Measurements from ENCODE around the gene CCDC57. TPM values are rescaled to one million over a fixed set of nuclear protein-coding genes. Genes with fewer than 3 reads are reported as not detected.

The CCDC57 gene
- total RNA-seq, 1 donor from 2014 or later: 15.0 TPM

DNA sequence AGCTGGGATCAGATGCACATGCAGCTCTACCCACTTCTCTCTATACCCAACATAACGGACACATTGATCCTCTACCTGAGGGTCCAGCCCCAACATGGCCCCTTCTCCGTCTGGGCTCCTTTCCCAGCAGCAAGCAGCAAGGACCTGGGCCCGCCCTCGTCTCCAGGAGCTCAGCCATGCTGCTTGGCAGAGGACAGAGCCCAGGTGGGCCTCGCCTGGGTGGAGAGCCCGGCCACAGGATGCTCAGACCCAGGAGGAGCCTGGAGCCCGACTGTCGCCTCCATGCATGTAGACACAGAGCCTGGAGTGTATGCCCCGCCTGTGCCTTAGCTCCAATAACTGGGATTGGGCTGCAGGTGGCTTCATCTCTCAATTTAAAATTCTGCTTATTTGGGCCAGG, 57.0 kb downstream of the CCDC57 start:
- H3K27ac ChIP-seq: no peak overlapping the region
- no peak for TF ChIP-seq EZH2 (IDR thresholded peaks at IDR 0.05)
- TF ChIP-seq EZH2phosphoT487 (IDR thresholded peaks at IDR 0.05): no peak
- TF ChIP-seq, protein P1, sequence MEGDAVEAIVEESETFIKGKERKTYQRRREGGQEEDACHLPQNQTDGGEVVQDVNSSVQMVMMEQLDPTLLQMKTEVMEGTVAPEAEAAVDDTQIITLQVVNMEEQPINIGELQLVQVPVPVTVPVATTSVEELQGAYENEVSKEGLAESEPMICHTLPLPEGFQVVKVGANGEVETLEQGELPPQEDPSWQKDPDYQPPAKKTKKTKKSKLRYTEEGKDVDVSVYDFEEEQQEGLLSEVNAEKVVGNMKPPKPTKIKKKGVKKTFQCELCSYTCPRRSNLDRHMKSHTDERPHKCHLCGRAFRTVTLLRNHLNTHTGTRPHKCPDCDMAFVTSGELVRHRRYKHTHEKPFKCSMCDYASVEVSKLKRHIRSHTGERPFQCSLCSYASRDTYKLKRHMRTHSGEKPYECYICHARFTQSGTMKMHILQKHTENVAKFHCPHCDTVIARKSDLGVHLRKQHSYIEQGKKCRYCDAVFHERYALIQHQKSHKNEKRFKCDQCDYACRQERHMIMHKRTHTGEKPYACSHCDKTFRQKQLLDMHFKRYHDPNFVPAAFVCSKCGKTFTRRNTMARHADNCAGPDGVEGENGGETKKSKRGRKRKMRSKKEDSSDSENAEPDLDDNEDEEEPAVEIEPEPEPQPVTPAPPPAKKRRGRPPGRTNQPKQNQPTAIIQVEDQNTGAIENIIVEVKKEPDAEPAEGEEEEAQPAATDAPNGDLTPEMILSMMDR (IDR thresholded peaks at IDR 0.05): no peak
- no peak overlapping the region for H3K9ac ChIP-seq
- H3K4me1 ChIP-seq: no peaks in the 10 kb centered on the region
- peaks cover 5% of the 10 kb centered on the region for H3F3A ChIP-seq (ENCODE audit: low read depth)
- Mint-ChIP-seq H3K4me3 (no peak overlapping the region), H3K27me3 (ENCODE audit: insufficient read depth, low read depth) (no peaks in the 10 kb centered on the region), H3K36me3 (peaks cover 8% of the 10 kb centered on the region), H3K4me1 (peaks cover 4% of the 10 kb centered on the region), H3K27ac (no peak overlapping the region), H3K9me3 (no peaks in the 10 kb centered on the region)
- DNase-seq (ENCODE audit: low spot score): no peak
- no peak overlapping the region for H2AFZ ChIP-seq (replicated peaks)
- no peaks in the 10 kb centered on the region for H3K36me3 ChIP-seq
- H3K4me3 ChIP-seq: no peak overlapping the region
- no peak overlapping the region for H3K4me2 ChIP-seq
- no peaks in the 10 kb centered on the region for H3K9me3 ChIP-seq (ENCODE audit: low read depth)
- no peaks in the 10 kb centered on the region for H4K20me1 ChIP-seq (ENCODE audit: low read depth)
- no peaks in the 10 kb centered on the region for H3K27me3 ChIP-seq
- no peaks in the 10 kb centered on the region for H3K79me2 ChIP-seq (ENCODE audit: low read depth)

DNA sequence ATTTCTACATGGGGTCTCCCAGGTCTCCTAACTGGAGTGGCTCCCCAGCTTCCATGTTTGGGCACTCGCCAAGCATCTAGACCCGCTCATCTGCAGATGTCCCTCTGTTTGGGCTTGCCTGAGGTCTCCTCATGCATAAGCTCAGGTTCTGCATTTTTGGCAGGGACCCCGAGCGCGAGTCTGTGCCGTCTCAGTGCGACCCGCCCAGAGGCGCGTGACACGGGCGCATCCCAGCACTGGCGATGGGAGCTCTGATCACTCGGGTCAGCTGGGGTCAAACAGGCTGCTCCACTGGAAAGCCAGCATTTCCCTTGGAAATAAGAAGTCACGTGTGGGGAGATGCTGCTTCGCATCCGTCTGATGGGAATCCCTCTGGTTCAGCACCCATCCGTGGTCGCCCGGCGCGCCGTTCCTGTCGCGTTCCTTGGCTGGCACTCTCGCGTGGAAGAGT, 57.7 kb downstream of the CCDC57 start:
- Histone ChIP-seq H2AFZ (replicated peaks) (no peak overlapping the region), H3K27me3 (no peaks in the 10 kb centered on the region), H3K9ac (no peak overlapping the region), H3K79me2 (ENCODE audit: low read depth) (no peaks in the 10 kb centered on the region), H3K4me1 (no peaks in the 10 kb centered on the region), H3K9me3 (ENCODE audit: low read depth) (no peaks in the 10 kb centered on the region), H3F3A (ENCODE audit: low read depth) (peaks cover 5% of the 10 kb centered on the region), H3K36me3 (no peaks in the 10 kb centered on the region), H3K27ac (no peak overlapping the region), H3K4me2 (no peak overlapping the region), H3K4me3 (no peak overlapping the region), H4K20me1 (ENCODE audit: low read depth) (no peaks in the 10 kb centered on the region)
- Mint-ChIP-seq H3K4me3 (no peak overlapping the region), H3K27me3 (ENCODE audit: insufficient read depth, low read depth) (no peaks in the 10 kb centered on the region), H3K4me1 (peaks cover 4% of the 10 kb centered on the region), H3K9me3 (no peaks in the 10 kb centered on the region), H3K36me3 (peaks cover 6% of the 10 kb centered on the region), H3K27ac (no peak overlapping the region)
- no peak for DNase-seq (ENCODE audit: low spot score)
- TF ChIP-seq, protein P1 (IDR thresholded peaks at IDR 0.05): no peak
- TF ChIP-seq EZH2 (IDR thresholded peaks at IDR 0.05) (no peak), EZH2phosphoT487 (IDR thresholded peaks at IDR 0.05) (no peak)

GRCh38 chr17:82153745-82154375, 58.8 kb downstream of the CCDC57 start:
- Histone ChIP-seq H3K9me3 (ENCODE audit: low read depth) (no peaks in the 10 kb centered on the region), H3F3A (ENCODE audit: low read depth) (peaks cover 5% of the 10 kb centered on the region), H3K4me2 (no peak overlapping the region), H3K4me3 (no peak overlapping the region), H4K20me1 (ENCODE audit: low read depth) (no peaks in the 10 kb centered on the region), H3K9ac (no peak overlapping the region), H3K27me3 (no peaks in the 10 kb centered on the region), H3K4me1 (no peaks in the 10 kb centered on the region), H3K36me3 (no peaks in the 10 kb centered on the region), H2AFZ (replicated peaks) (no peak overlapping the region), H3K27ac (no peak overlapping the region), H3K79me2 (ENCODE audit: low read depth) (no peaks in the 10 kb centered on the region)
- H3K4me3 Mint-ChIP-seq: no peak overlapping the region
- TF ChIP-seq EZH2phosphoT487 (IDR thresholded peaks at IDR 0.05): no peak
- TF ChIP-seq, protein P1 (IDR thresholded peaks at IDR 0.05): peak; percentile 90
- H3K27me3 Mint-ChIP-seq (ENCODE audit: insufficient read depth, low read depth): no peaks in the 10 kb centered on the region
- peaks cover 4% of the 10 kb centered on the region for H3K4me1 Mint-ChIP-seq
- no peaks in the 10 kb centered on the region for H3K9me3 Mint-ChIP-seq
- H3K27ac Mint-ChIP-seq: no peak overlapping the region
- DNase-seq (ENCODE audit: low spot score): peak; percentile 88
- peaks cover 8% of the 10 kb centered on the region for H3K36me3 Mint-ChIP-seq
